Peyer's patch (tissue), 4 donors: ENCODE measurements around the gene RAI14. TPM values are rescaled to one million over a fixed set of nuclear protein-coding genes. Genes with fewer than 3 reads are reported as not detected.
A peak's percentile ranks its signal among the peaks of the same experiment; 100 is the strongest.

ENCODE experiments used
- DNase-seq, 3 donors: peaks; one replicate each; pipeline ENCODE4 v3.0.0-alpha.2; 2017 to 2019
- H3K27ac ChIP-seq, 4 donors: fragments of 200-600 bp; sonication (generic); one replicate each; pipeline ENCODE4 v1.5.1; 2016 to 2019
- H3K27me3 ChIP-seq, 2 donors: fragments of 200-600 bp; sonication (generic); one replicate each; pipeline ENCODE4 v1.5.1; 2019
- H3K36me3 ChIP-seq, 3 donors: fragments of 200-600 bp; sonication (generic); one replicate each; pipeline ENCODE4 v1.5.1; 2016 to 2019
- H3K4me1 ChIP-seq, 4 donors: fragments of 200-600 bp; sonication (generic); one replicate each; pipeline ENCODE4 v1.5.1; 2016 to 2019
- H3K4me3 ChIP-seq, 4 donors: fragments of 200-600 bp; sonication (generic); 1 replicate in 3 of 4; 2 replicates in 1 of 4; pipeline ENCODE4 v1.5.1; 2016 to 2019; ENCODE audit warnings: mild to moderate bottlenecking in 1 of 4
- H3K9me3 ChIP-seq, 4 donors: fragments of 200-600 bp; sonication (generic); one replicate each; pipeline ENCODE4 v1.5.1; 2016 to 2019; ENCODE audit warnings: mild to moderate bottlenecking in 1 of 4
- POLR2A ChIP-seq, 2 donors: fragments of 450-650 bp; IDR thresholded peaks; one replicate each; pipeline ENCODE4 v1.5.1; 2017; ENCODE audit warnings: antibody characterized with exemption in 2 of 2, mild to moderate bottlenecking in 2 of 2, moderate library complexity in 2 of 2
- total RNA-seq, 4 donors: library from RNA; depleted of rRNA; stranded (reverse); fragments of >200 nt; gene quantifications; one replicate each; pipeline ENCODE4 v1.1.0, GENCODE V29; 2016
- TF ChIP-seq, protein P1 (sequence below), 6 experiments: fragments of 450-650 bp in 4 of 6; fragments of 200-600 bp in 2 of 6; sonication (generic) in 1 of 6; IDR thresholded peaks; one replicate each; pipeline ENCODE4 v1.5.1; 2017 to 2019; ENCODE audit warnings: antibody characterized with exemption in 6 of 6, mild to moderate bottlenecking in 3 of 6, moderate library complexity in 1 of 6

The RAI14 gene
- total RNA-seq, 4 donors from 2014 or later = 5.0 to 182 (median 6.4) TPM

DNA sequence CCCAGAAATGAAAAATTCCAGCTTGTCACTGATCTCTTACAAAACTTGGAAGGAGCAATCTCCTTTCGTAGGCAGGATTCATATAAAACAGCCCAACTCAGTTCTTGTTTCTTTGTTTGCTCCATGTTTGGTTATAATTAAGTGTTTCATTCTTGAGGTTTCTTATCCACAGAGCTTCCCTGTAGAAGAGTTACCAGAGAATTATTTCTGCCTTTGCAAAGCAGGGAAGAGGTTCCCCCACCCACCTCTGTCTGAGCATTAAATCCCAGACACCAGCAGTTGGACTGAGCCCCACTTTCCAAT lies 34.1 kb upstream of the RAI14 start:
- peak overlapping the region in 1 of 4 donors; percentile 25 for H3K27ac ChIP-seq
- H3K4me1 ChIP-seq = no peaks in the 10 kb centered on the region
- DNase-seq = no peak
- H3K4me3 ChIP-seq = no peak overlapping the region
- H3K27me3 ChIP-seq = no peaks in the 10 kb centered on the region
- TF ChIP-seq, protein P1, sequence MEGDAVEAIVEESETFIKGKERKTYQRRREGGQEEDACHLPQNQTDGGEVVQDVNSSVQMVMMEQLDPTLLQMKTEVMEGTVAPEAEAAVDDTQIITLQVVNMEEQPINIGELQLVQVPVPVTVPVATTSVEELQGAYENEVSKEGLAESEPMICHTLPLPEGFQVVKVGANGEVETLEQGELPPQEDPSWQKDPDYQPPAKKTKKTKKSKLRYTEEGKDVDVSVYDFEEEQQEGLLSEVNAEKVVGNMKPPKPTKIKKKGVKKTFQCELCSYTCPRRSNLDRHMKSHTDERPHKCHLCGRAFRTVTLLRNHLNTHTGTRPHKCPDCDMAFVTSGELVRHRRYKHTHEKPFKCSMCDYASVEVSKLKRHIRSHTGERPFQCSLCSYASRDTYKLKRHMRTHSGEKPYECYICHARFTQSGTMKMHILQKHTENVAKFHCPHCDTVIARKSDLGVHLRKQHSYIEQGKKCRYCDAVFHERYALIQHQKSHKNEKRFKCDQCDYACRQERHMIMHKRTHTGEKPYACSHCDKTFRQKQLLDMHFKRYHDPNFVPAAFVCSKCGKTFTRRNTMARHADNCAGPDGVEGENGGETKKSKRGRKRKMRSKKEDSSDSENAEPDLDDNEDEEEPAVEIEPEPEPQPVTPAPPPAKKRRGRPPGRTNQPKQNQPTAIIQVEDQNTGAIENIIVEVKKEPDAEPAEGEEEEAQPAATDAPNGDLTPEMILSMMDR (IDR thresholded peaks at IDR 0.05) = no peak
- no peak for TF ChIP-seq POLR2A (IDR thresholded peaks at IDR 0.05)
- no peaks in the 10 kb centered on the region for H3K9me3 ChIP-seq
- no peaks in the 10 kb centered on the region for H3K36me3 ChIP-seq

GRCh38 chr5:34624691-34625090 lies 31.4 kb upstream of the RAI14 start:
- H3K36me3 ChIP-seq = no peaks in the 10 kb centered on the region

DNA sequence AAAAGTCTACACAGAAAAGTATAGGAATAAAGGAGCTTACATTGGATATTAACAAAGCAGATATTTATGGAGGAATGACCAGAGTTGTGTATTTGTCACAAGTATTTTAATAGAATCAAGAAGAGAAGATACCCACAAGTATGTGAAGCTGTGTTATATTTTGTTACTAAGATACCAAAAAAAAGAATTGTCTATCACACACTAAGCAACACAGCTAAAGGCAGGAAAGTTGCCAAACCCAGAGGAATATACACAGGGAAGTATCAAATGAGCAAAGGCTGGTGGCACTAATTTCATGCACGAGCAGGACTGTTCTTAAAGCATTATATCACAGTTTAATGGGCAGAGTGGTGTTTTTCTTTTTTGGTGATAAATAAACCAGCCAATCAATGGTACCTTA lies 30.9 kb upstream of the RAI14 start:
- no peak for DNase-seq
- no peaks in the 10 kb centered on the region for H3K9me3 ChIP-seq
- H3K4me3 ChIP-seq = no peak overlapping the region
- H3K27me3 ChIP-seq = no peaks in the 10 kb centered on the region
- H3K4me1 ChIP-seq = no peaks in the 10 kb centered on the region
- no peak overlapping the region for H3K27ac ChIP-seq
- H3K36me3 ChIP-seq = no peaks in the 10 kb centered on the region
- TF ChIP-seq, protein P1 (IDR thresholded peaks at IDR 0.05) = no peak

More at GRCh38 chr5:34624691-34625090, 31.4 kb upstream of the RAI14 start:
- DNase-seq = no peak
- no peaks in the 10 kb centered on the region for H3K4me1 ChIP-seq
- H3K27me3 ChIP-seq = no peaks in the 10 kb centered on the region
- H3K4me3 ChIP-seq = no peak overlapping the region
- H3K9me3 ChIP-seq = no peaks in the 10 kb centered on the region
- no peak overlapping the region for H3K27ac ChIP-seq
- TF ChIP-seq, protein P1 (IDR thresholded peaks at IDR 0.05) = no peak
- no peak for TF ChIP-seq POLR2A (IDR thresholded peaks at IDR 0.05)

GRCh38 chr5:34626036-34626435 lies 30.1 kb upstream of the RAI14 start:
- H3K4me3 ChIP-seq = no peak overlapping the region
- H3K9me3 ChIP-seq = peaks cover 0 to 3% (median 0%) of the 10 kb centered on the region in 4 donors
- no peaks in the 10 kb centered on the region for H3K4me1 ChIP-seq
- H3K27ac ChIP-seq = no peak overlapping the region
- no peaks in the 10 kb centered on the region for H3K27me3 ChIP-seq
- no peaks in the 10 kb centered on the region for H3K36me3 ChIP-seq
- no peak for TF ChIP-seq POLR2A (IDR thresholded peaks at IDR 0.05)
- no peak for DNase-seq

DNA sequence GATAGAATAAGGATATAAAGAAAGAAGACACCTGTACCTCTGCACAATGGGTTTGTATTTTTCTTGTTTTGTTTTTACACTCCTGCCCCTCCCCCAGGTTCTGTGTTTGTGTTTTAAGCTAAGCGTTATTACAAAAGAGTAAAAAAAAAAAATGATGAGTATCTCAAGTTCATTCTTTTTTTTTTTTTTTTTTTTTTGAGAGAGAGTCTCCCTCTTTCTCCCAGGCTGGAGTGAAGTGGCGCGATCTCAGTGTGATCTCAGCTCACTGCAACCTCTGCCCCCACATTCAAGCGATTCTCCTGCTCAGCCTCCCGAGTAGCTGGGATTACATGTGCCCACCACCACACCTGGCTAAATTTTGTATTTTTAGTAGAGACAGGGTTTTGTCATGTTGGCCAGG lies 29.4 kb upstream of the RAI14 start:
- Histone ChIP-seq H3K4me3 (no peak overlapping the region), H3K27me3 (no peaks in the 10 kb centered on the region), H3K9me3 (peaks cover 0 to 5% (median 0%) of the 10 kb centered on the region in 4 donors), H3K27ac (no peak overlapping the region), H3K36me3 (no peaks in the 10 kb centered on the region), H3K4me1 (no peaks in the 10 kb centered on the region)
- no peak for DNase-seq
- no peak for TF ChIP-seq POLR2A (IDR thresholded peaks at IDR 0.05)
- TF ChIP-seq, protein P1 (IDR thresholded peaks at IDR 0.05) = no peak

- no peaks in the 10 kb centered on the region for H3K4me1 ChIP-seq
- no peak overlapping the region for H3K4me3 ChIP-seq
- H3K27me3 ChIP-seq = no peaks in the 10 kb centered on the region
- DNase-seq = no peak
- H3K36me3 ChIP-seq = no peaks in the 10 kb centered on the region
- TF ChIP-seq POLR2A (IDR thresholded peaks at IDR 0.05) = no peak
- no peak overlapping the region for H3K27ac ChIP-seq
- peaks cover 0 to 5% (median 0%) of the 10 kb centered on the region in 4 donors for H3K9me3 ChIP-seq
Observed at GRCh38 chr5:34627794-34628193, 28.3 kb upstream of the RAI14 start.

DNA sequence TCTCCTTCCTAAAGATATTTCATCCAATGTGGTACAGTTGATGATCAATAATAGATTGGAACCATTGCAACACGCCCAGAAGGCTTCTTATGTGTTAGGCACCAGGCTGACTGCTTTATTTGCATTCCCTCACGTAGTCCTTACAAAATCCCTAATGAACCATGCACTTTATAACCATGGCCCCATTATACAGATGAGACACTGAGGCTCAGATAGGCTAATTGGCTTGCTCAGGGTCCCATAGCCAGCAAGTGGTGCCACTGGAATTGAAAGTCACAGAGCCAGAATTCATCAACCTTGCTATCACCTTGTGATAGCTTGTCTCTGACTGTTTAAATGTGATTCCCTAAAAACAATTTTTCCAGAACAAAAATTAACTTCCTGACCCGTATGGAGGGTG lies 27.8 kb upstream of the RAI14 start:
- no peak for DNase-seq
- TF ChIP-seq POLR2A (IDR thresholded peaks at IDR 0.05) = no peak
- TF ChIP-seq, protein P1 (IDR thresholded peaks at IDR 0.05) = no peak
- H3K27me3 ChIP-seq = no peaks in the 10 kb centered on the region

More for the DNA sequence above, 27.8 kb upstream of the RAI14 start:
- Histone ChIP-seq H3K9me3 (peaks cover 0 to 5% (median 0%) of the 10 kb centered on the region in 4 donors), H3K4me1 (no peaks in the 10 kb centered on the region), H3K36me3 (no peaks in the 10 kb centered on the region), H3K27ac (no peak overlapping the region), H3K4me3 (no peak overlapping the region)
